Karpas-422 (cell line): ENCODE data around the gene ARMC5. TPM values are rescaled to one million over a fixed set of nuclear protein-coding genes. Genes with fewer than 3 reads are reported as not detected.
A peak's percentile ranks its signal among the peaks of the same experiment; 100 is the strongest.

ENCODE experiments used
- DNase-seq: peaks from one replicate; pipeline ENCODE4 v3.0.0-alpha.2; 2015
- H2AFZ ChIP-seq: fragments of 200-600 bp; sonication (generic); 2 replicates; pipeline ENCODE4 v1.6.1; 2014; ENCODE audit warnings: antibody characterized with exemption, low read length, mixed read lengths
- H3K27ac ChIP-seq: fragments of 200-600 bp; sonication (generic); 2 replicates; pipeline ENCODE4 v1.5.1; 2014; ENCODE audit warnings: mild to moderate bottlenecking, low read length, moderate library complexity
- H3K27me3 ChIP-seq: fragments of 200-600 bp; sonication (generic); 2 replicates; pipeline ENCODE4 v1.6.1; 2014; ENCODE audit warnings: low read length, mixed read lengths
- H3K36me3 ChIP-seq: fragments of 200-600 bp; sonication (generic); 2 replicates; pipeline ENCODE4 v1.6.1; 2014; ENCODE audit warnings: low read length, mixed read lengths; ENCODE audit not compliant: insufficient read depth
- H3K4me1 ChIP-seq: fragments of 200-600 bp; sonication (generic); 2 replicates; pipeline ENCODE4 v1.6.1; 2014; ENCODE audit warnings: mild to moderate bottlenecking, low read length, mixed read lengths
- H3K4me2 ChIP-seq: fragments of 200-600 bp; sonication (generic); 2 replicates; pipeline ENCODE4 v1.6.1; 2014; ENCODE audit warnings: low read length, low read depth, mild to moderate bottlenecking; ENCODE audit not compliant: poor library complexity, severe bottlenecking
- H3K4me3 ChIP-seq: fragments of 200-600 bp; sonication (generic); 2 replicates; pipeline ENCODE4 v1.5.1; 2014; ENCODE audit warnings: mild to moderate bottlenecking, antibody characterized with exemption, low read length, mixed read lengths
- H3K79me2 ChIP-seq: fragments of 200-600 bp; sonication (generic); 2 replicates; pipeline ENCODE4 v1.6.1; 2014; ENCODE audit warnings: mild to moderate bottlenecking, low read length, mixed read lengths
- H3K9ac ChIP-seq: fragments of 200-600 bp; sonication (generic); 2 replicates; pipeline ENCODE4 v1.6.0; 2014; ENCODE audit warnings: low read length
- H3K9me2 ChIP-seq: fragments of 200-600 bp; sonication (generic), shearing (Covaris generic); replicated peaks from 2 replicates; pipeline ENCODE4 v1.6.0; 2014; ENCODE audit warnings: mild to moderate bottlenecking, low read length, moderate library complexity; ENCODE audit not compliant: insufficient read depth
- H3K9me3 ChIP-seq: fragments of 300-700, 200-600 bp; sonication (generic); 2 replicates; pipeline ENCODE4 v1.6.1; 2014; ENCODE audit warnings: low read length, mixed read lengths
- H4K20me1 ChIP-seq: fragments of 200-600 bp; sonication (generic); 2 replicates; pipeline ENCODE4 v1.6.1; 2014; ENCODE audit warnings: mild to moderate bottlenecking, antibody characterized with exemption, low read length, low read depth; ENCODE audit not compliant: insufficient read depth
- total RNA-seq: library from RNA; depleted of rRNA; stranded (reverse); fragments of >200 nt; shearing (Covaris generic); gene quantifications from 2 replicates; pipeline ENCODE4 v1.2.3, GENCODE V29; 2014; ENCODE audit warnings: low replicate concordance

ARMC5 gene
- total RNA-seq, 1 experiment from 2014 or later, result 1.5 TPM

- no peak overlapping the region for H3K4me3 ChIP-seq
- no peaks in the 10 kb centered on the region for H3K36me3 ChIP-seq
- no peak overlapping the region for H3K27ac ChIP-seq
- H3K27me3 ChIP-seq, result no peaks in the 10 kb centered on the region
- no peaks in the 10 kb centered on the region for H3K9me3 ChIP-seq
- H4K20me1 ChIP-seq, result peaks cover 12% of the 10 kb centered on the region; the same call in 1 of the 2 replicates
- no peak overlapping the region for H2AFZ ChIP-seq
- peaks cover 17% of the 10 kb centered on the region for H3K79me2 ChIP-seq
- H3K4me1 ChIP-seq, result peaks cover 25% of the 10 kb centered on the region
- no peak overlapping the region for H3K4me2 ChIP-seq
- no peak overlapping the region for H3K9ac ChIP-seq
- H3K9me2 ChIP-seq, result no peaks in the 10 kb centered on the region
- no peak for DNase-seq
Observed at GRCh38 chr16:31461921-31462804, 2.9 kb downstream of the ARMC5 start.

- H3K4me2 ChIP-seq, result no peak overlapping the region
- no peak overlapping the region for H3K27ac ChIP-seq
- no peaks in the 10 kb centered on the region for H3K9me2 ChIP-seq
- H2AFZ ChIP-seq, result no peak overlapping the region
- H3K36me3 ChIP-seq, result no peaks in the 10 kb centered on the region
- no peak overlapping the region for H3K9ac ChIP-seq
- DNase-seq, result no peak
- H3K4me3 ChIP-seq, result no peak overlapping the region
- H3K4me1 ChIP-seq, result peaks cover 16% of the 10 kb centered on the region
- H3K27me3 ChIP-seq, result no peaks in the 10 kb centered on the region
- no peaks in the 10 kb centered on the region for H3K79me2 ChIP-seq
- no peaks in the 10 kb centered on the region for H3K9me3 ChIP-seq
- no peaks in the 10 kb centered on the region for H4K20me1 ChIP-seq
Observed at GRCh38 chr16:31464348-31464769, 5.1 kb downstream of the ARMC5 start.

GRCh38 chr16:31464781-31465260, 5.5 kb downstream of the ARMC5 start:
- H3K27ac ChIP-seq, result no peak overlapping the region
- no peak overlapping the region for H3K9ac ChIP-seq
- DNase-seq, result no peak
- no peaks in the 10 kb centered on the region for H3K79me2 ChIP-seq
- H3K9me2 ChIP-seq, result no peaks in the 10 kb centered on the region
- no peaks in the 10 kb centered on the region for H3K9me3 ChIP-seq
- no peaks in the 10 kb centered on the region for H4K20me1 ChIP-seq
- H3K4me1 ChIP-seq, result peaks cover 16% of the 10 kb centered on the region
- no peaks in the 10 kb centered on the region for H3K36me3 ChIP-seq
- H3K27me3 ChIP-seq, result no peaks in the 10 kb centered on the region
- H3K4me2 ChIP-seq, result no peak overlapping the region
- no peak overlapping the region for H3K4me3 ChIP-seq
- H2AFZ ChIP-seq, result no peak overlapping the region

- Histone ChIP-seq H3K79me2 (no peaks in the 10 kb centered on the region), H3K27me3 (no peaks in the 10 kb centered on the region), H3K4me2 (no peak overlapping the region), H3K36me3 (no peaks in the 10 kb centered on the region), H3K4me1 (peaks cover 9% of the 10 kb centered on the region), H4K20me1 (no peaks in the 10 kb centered on the region), H3K27ac (no peak overlapping the region), H3K9ac (no peak overlapping the region), H3K9me3 (no peaks in the 10 kb centered on the region), H3K4me3 (no peak overlapping the region), H2AFZ (no peak overlapping the region), H3K9me2 (no peaks in the 10 kb centered on the region)
- DNase-seq, result no peak
Observed at GRCh38 chr16:31465788-31466370, 6.6 kb downstream of the ARMC5 start.

- Histone ChIP-seq H4K20me1 (no peaks in the 10 kb centered on the region), H3K27ac (no peak overlapping the region), H3K9me3 (no peaks in the 10 kb centered on the region), H3K36me3 (no peaks in the 10 kb centered on the region), H2AFZ (no peak overlapping the region), H3K79me2 (no peaks in the 10 kb centered on the region), H3K27me3 (no peaks in the 10 kb centered on the region), H3K9me2 (no peaks in the 10 kb centered on the region), H3K4me3 (no peak overlapping the region), H3K9ac (no peak overlapping the region), H3K4me2 (no peak overlapping the region), H3K4me1 (peaks cover 9% of the 10 kb centered on the region)
- no peak for DNase-seq
Observed at GRCh38 chr16:31466381-31466841, 7.1 kb downstream of the ARMC5 start.

GRCh38 chr16:31467151-31467773, 8.0 kb downstream of the ARMC5 start:
- Histone ChIP-seq H3K4me3 (no peak overlapping the region), H3K9me2 (no peaks in the 10 kb centered on the region), H3K27ac (no peak overlapping the region), H3K27me3 (no peaks in the 10 kb centered on the region), H3K9me3 (no peaks in the 10 kb centered on the region), H3K4me2 (no peak overlapping the region), H4K20me1 (no peaks in the 10 kb centered on the region), H3K36me3 (no peaks in the 10 kb centered on the region), H3K79me2 (no peaks in the 10 kb centered on the region), H3K9ac (peak overlapping the region; percentile 13; the same call in 1 of the 2 replicates), H3K4me1 (peaks cover 9% of the 10 kb centered on the region), H2AFZ (no peak overlapping the region)
- DNase-seq, result peak; percentile 62

- no peaks in the 10 kb centered on the region for H4K20me1 ChIP-seq
- H3K9me3 ChIP-seq, result no peaks in the 10 kb centered on the region
- no peak overlapping the region for H3K4me3 ChIP-seq
- H3K4me1 ChIP-seq, result peaks cover 9% of the 10 kb centered on the region
- H3K9ac ChIP-seq, result no peak overlapping the region
- no peaks in the 10 kb centered on the region for H3K27me3 ChIP-seq
- H3K79me2 ChIP-seq, result no peaks in the 10 kb centered on the region
- H3K27ac ChIP-seq, result no peak overlapping the region
- no peaks in the 10 kb centered on the region for H3K36me3 ChIP-seq
- H3K4me2 ChIP-seq, result no peak overlapping the region
- no peak for DNase-seq
- no peaks in the 10 kb centered on the region for H3K9me2 ChIP-seq
- H2AFZ ChIP-seq, result no peak overlapping the region
Observed at GRCh38 chr16:31467858-31468257, 8.6 kb downstream of the ARMC5 start.

- no peak for DNase-seq
- H3K4me3 ChIP-seq, result no peak overlapping the region
- no peak overlapping the region for H3K4me2 ChIP-seq
- no peaks in the 10 kb centered on the region for H3K9me3 ChIP-seq
- no peak overlapping the region for H3K27ac ChIP-seq
- no peaks in the 10 kb centered on the region for H4K20me1 ChIP-seq
- H3K9ac ChIP-seq, result no peak overlapping the region
- peaks cover 9% of the 10 kb centered on the region for H3K4me1 ChIP-seq
- H3K27me3 ChIP-seq, result no peaks in the 10 kb centered on the region
- no peaks in the 10 kb centered on the region for H3K9me2 ChIP-seq
- no peaks in the 10 kb centered on the region for H3K36me3 ChIP-seq
- H2AFZ ChIP-seq, result no peak overlapping the region
- no peaks in the 10 kb centered on the region for H3K79me2 ChIP-seq
Observed at GRCh38 chr16:31470615-31471014, 11.3 kb downstream of the ARMC5 start.
